ENCODE data around the gene KCNK13.

DNA sequence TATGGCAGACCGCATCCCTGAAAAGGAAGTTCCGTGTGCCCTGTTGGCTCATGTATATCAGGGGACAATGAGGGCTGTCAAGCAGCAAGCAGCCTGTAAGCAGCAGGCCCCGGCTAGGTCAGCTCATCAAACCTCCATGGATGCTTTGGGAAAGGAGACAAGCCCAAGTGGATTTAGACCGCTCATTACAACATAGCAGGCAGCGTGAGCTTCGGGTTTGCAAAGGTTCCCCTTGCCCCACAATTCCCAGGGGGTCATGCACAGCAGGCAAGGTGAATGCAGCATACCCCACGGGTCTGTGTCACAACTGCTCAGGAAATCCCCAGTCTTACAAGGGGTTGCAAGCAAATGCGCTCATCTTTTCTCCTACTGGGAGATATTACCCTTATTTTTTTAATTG lies 54.6 kb downstream of the KCNK13 start:
- TF ChIP-seq OSR1 (CRISPR knock-in tag; IDR thresholded peaks at IDR 0.05) (no peak), ISL1 (CRISPR knock-in tag; IDR thresholded peaks at IDR 0.05) (no peak), PPARA (CRISPR knock-in tag; IDR thresholded peaks at IDR 0.05; ENCODE audit: borderline replicate concordance) (no peak), ARNTL (CRISPR knock-in tag; IDR thresholded peaks at IDR 0.05; ENCODE audit: borderline replicate concordance, low read depth) (no peak), ESRRG (CRISPR knock-in tag; IDR thresholded peaks at IDR 0.05) (no peak), ZNF565 (CRISPR knock-in tag; conservative IDR thresholded peaks at IDR 0.05; ENCODE audit: low read depth) (no peak)
